Measurements from ENCODE around the gene IL27RA.

The IL27RA gene

DNA sequence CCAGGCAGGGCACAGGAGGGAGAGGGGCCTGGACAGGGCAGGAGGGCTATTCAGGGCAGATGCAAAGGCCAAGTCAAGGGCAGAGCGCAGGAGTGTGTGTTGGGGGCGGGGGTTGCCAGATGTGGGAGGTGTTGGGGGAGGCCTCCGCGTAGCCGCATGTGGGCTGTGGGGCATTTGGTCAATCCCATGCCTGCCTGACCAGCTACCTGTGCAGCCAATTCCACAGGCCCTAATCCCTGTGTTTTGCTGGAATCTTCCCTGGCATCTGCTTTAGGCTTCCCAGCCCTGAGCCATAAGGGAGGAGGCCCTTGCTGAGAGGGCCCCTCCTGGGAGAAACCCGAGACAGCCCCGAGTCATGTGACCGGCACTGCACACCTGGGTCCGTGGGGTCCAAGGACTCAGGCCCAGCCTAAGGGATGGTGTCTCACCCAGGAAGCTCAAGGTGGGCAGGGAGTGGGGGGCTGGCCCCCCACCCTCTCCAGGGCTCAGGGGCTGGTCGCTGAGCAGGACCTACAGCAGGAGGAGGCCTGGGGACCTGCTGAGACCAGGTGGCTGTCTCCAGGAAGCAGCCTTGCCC is 45.7 kb upstream of the IL27RA start:
- peak overlapping the region; percentile 26 for H3K4me3 ChIP-seq (ENCODE audit: low read depth, low read length)
- TF ChIP-seq, protein P1, sequence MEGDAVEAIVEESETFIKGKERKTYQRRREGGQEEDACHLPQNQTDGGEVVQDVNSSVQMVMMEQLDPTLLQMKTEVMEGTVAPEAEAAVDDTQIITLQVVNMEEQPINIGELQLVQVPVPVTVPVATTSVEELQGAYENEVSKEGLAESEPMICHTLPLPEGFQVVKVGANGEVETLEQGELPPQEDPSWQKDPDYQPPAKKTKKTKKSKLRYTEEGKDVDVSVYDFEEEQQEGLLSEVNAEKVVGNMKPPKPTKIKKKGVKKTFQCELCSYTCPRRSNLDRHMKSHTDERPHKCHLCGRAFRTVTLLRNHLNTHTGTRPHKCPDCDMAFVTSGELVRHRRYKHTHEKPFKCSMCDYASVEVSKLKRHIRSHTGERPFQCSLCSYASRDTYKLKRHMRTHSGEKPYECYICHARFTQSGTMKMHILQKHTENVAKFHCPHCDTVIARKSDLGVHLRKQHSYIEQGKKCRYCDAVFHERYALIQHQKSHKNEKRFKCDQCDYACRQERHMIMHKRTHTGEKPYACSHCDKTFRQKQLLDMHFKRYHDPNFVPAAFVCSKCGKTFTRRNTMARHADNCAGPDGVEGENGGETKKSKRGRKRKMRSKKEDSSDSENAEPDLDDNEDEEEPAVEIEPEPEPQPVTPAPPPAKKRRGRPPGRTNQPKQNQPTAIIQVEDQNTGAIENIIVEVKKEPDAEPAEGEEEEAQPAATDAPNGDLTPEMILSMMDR (IDR thresholded peaks at IDR 0.05; ENCODE audit: borderline replicate concordance, insufficient read depth, low read depth, low read length), result no peak

DNA sequence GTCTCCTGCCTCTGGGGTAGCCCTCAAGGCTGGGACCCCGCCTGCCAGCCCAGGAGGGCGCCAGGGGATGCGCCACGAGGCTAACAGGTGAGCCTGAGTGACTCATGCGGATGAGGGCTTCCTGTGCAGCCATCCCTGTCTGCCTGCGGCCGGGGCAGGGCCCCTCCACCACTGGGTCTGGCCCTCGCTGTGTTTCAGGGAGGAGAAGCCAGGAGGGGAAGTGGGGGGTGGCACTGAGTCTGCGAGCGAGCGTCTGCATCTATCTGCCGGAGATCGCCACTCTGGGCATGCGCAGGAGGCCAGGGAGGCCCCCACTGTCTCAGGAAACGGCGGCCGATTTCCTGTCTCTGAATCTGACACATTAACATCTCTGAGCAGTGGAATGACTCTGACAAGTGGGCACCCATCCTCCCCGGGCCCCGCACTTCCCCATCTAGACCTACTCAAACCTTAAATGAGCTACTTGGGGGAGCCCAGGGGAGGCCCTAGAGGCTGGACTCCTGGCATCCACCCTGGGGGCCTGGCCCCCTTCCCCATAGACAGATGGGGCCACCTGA is 45.1 kb upstream of the IL27RA start:
- TF ChIP-seq, protein P1 (IDR thresholded peaks at IDR 0.05; ENCODE audit: borderline replicate concordance, insufficient read depth, low read depth, low read length), result no peak
- peak overlapping the region; percentile 35 for H3K4me3 ChIP-seq (ENCODE audit: low read depth, low read length)

DNA sequence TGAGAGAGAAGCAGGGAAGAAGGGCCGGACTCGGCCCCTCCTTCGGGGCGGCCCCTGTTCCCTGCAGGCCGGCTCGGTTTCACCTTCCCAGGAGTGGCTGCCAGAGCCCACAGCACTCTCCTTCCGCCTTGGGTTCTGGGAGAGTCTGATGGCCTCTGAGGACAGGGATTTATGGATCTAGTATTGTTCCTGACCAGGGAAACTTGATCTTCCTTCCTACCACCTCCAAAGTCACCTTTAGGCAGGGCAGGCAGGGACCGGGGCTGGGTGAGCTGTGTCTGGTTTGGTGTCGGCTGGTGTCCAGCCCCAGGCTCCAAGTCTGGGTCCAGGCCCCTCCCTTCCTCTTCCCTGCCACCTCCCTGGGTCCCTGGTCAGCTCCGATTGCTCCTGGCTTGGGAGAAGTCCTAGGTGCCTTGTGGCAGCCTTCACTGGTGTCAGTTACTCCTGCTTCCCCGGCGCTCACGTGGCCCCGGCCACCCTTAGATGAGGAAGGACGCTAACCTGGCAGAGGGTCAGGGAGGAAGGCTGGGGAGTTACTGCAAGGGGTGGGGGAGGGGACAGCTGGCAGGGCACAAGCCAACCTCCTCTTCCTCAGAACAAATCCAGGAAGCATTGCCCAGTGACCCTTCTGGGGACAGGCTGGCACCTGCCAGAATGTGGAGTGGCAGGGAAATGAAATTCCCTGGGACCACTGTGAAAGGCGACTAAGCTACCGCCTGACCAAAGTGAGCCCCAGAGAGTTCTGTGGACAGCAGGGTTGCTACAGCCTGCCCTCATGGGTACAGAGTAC is 44.3 kb upstream of the IL27RA start:
- peak overlapping the region; percentile 16 for H3K4me3 ChIP-seq (ENCODE audit: low read depth, low read length)
- TF ChIP-seq, protein P1 (IDR thresholded peaks at IDR 0.05; ENCODE audit: borderline replicate concordance, insufficient read depth, low read depth, low read length), result no peak

DNA sequence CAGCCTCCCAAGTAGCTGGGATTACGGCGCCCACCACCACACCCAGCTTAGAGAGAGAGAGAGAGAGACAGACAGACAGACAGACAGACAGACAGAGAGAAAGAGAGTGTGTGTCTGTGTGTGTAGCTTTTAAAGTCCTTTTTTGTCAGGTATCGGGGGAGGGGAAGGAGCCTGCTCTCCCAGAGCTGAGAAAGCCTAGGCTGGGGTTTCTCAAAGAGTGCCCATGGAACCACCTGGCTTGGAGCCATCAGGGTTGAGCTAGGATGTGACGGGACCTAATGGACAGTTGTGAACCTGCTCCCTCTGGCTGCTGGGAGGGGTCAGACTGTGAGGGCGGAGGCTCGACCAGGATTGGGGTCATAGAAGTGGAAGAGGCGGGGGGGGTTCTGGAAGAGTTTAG is 42.1 kb upstream of the IL27RA start:
- H3K4me3 ChIP-seq (ENCODE audit: low read depth, low read length), result no peak overlapping the region
- TF ChIP-seq, protein P1 (IDR thresholded peaks at IDR 0.05; ENCODE audit: borderline replicate concordance, insufficient read depth, low read depth, low read length), result no peak

DNA sequence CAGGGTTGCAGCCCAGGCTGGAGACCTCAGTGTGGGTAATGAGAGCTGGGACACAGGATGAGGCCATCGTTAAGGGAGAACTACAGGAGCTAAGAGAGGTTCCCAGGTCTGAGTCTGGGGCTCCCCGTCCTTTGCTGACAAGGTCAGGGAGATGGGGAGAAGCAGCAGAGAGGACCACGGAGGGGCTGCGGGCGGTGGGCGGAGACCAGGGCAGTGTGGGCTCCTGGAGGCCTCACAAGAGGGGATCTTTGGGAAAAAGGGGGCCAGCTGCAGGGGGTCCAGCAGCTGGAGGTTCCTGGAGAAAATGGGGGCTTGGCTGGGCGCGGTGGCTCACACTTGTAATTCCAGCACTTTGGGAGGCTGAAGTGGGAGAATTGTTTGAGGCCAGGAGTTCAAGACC is 41.5 kb upstream of the IL27RA start:
- H3K4me3 ChIP-seq (ENCODE audit: low read depth, low read length), result no peak overlapping the region
- TF ChIP-seq, protein P1 (IDR thresholded peaks at IDR 0.05; ENCODE audit: borderline replicate concordance, insufficient read depth, low read depth, low read length), result no peak

DNA sequence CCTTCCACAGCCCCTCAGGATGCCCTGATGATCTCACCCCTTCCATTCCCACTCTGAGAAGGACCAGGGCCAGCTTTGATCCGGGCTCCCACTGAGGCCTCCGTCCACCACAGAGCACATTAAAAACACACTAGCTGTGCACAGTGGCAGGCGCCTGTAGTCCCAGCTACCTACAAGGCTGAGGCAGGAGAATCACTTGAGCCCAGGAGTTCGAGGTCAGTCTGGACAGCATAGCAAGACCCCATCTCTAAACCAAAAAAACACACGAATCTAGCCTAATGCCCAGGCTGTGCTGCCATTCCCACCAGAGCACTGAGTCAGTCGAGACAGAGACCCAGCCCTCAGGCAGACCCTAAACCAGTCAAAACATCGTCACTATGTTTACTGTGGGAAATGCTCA is 39.5 kb upstream of the IL27RA start:
- no peak overlapping the region for H3K4me3 ChIP-seq (ENCODE audit: low read depth, low read length)
- TF ChIP-seq, protein P1 (IDR thresholded peaks at IDR 0.05; ENCODE audit: borderline replicate concordance, insufficient read depth, low read depth, low read length), result no peak

All from GM12875 (cell line).